Endothelial cell of umbilical vein (primary cell): ENCODE results near the gene CCDC85A. TPM values are rescaled to one million over a fixed set of nuclear protein-coding genes. Genes with fewer than 3 reads are reported as not detected.

ENCODE experiments used
- BruUV-seq: library from RNA; stranded (reverse); fragments of 400-500 nt; replicated peaks from 2 replicates; lab custom pipeline; 2021; lab: Mats Ljungman, UMichigan
- CTCF ChIA-PET: fragments of 300-600, 350-600 bp; sonication (Branson Sonifier 250); formaldehyde crosslinking; loops from one replicate; lab custom pipeline; 2021; ENCODE audit warnings: antibody characterized with exemption, inconsistent platforms; lab: Charles Lee
- POLR2A ChIA-PET: fragments of 300-600, 350-600 bp; sonication (Branson Sonifier 250); formaldehyde crosslinking; loops from one replicate; lab custom pipeline; 2021; ENCODE audit warnings: antibody characterized with exemption, inconsistent platforms; lab: Charles Lee
- DNase-seq: peaks from one replicate; pipeline ENCODE4 v3.0.0-alpha.2; 2011; ENCODE audit warnings: low read depth, low spot score
- FAIRE-seq: peaks from 2 replicates; lab custom pipeline; 2011; peaks lifted over from hg19 to GRCh38; lab: Jason Lieb, UNC
- H2AFZ ChIP-seq: 2 replicates; pipeline ENCODE4 v1.6.0; 2012; ENCODE audit warnings: low read depth, low read length, control low read depth, inconsistent platforms
- H3K27ac ChIP-seq: 2 replicates; pipeline ENCODE4 v1.5.1; 2011; ENCODE audit warnings: low read depth, mild to moderate bottlenecking, control low read depth, low read length, moderate library complexity; ENCODE audit not compliant: insufficient read depth
- H3K27me3 ChIP-seq, 2 experiments: 2 replicates each; pipeline versions ENCODE4 v1.6.0 to v1.6.1; 2011; ENCODE audit warnings: low read length in 2 of 2, mixed read lengths in 1 of 2; ENCODE audit not compliant: control insufficient read depth in 2 of 2, insufficient read depth in 2 of 2
- H3K36me3 ChIP-seq, 2 experiments: 2 replicates in 1 of 2; 3 replicates in 1 of 2; pipeline ENCODE4 v1.5.1; 2011; ENCODE audit warnings: low read length in 2 of 2, mild to moderate bottlenecking in 1 of 2, moderate library complexity in 1 of 2; ENCODE audit not compliant: control insufficient read depth in 2 of 2, insufficient read depth in 2 of 2; ENCODE audit errors: extremely low read depth in 1 of 2
- H3K4me1 ChIP-seq: 3 replicates; pipeline ENCODE4 v1.5.1; 2011; ENCODE audit warnings: mild to moderate bottlenecking, low read length; ENCODE audit not compliant: control insufficient read depth, insufficient read depth; ENCODE audit errors: extremely low read depth
- H3K4me2 ChIP-seq: 2 replicates; pipeline ENCODE4 v1.6.1; 2011; ENCODE audit warnings: low read length, control low read depth, mixed read lengths; ENCODE audit not compliant: insufficient read depth
- H3K4me3 ChIP-seq, 3 experiments: fragments of 200-600 bp in 1 of 3; sonication (generic), shearing (Covaris generic) in 1 of 3; replicated peaks in 1 of 3; 2 replicates each; pipeline ENCODE4 v1.5.1; 2011 to 2016; ENCODE audit warnings: control low read depth in 3 of 3, low read length in 3 of 3, mild to moderate bottlenecking in 2 of 3, inconsistent platforms in 1 of 3, low read depth in 1 of 3, moderate library complexity in 1 of 3; ENCODE audit not compliant: insufficient read depth in 1 of 3
- H3K79me2 ChIP-seq: 2 replicates; pipeline ENCODE4 v1.6.0; 2012; ENCODE audit warnings: low read length, inconsistent platforms; ENCODE audit not compliant: control insufficient read depth, insufficient read depth
- H3K9ac ChIP-seq: replicated peaks from 2 replicates; pipeline ENCODE3; 2011; ENCODE audit warnings: low read length, control low read depth; ENCODE audit not compliant: insufficient read depth; ENCODE audit errors: extremely low read depth
- H3K9me1 ChIP-seq: replicated peaks from 3 replicates; pipeline ENCODE4 v1.6.0; 2011; ENCODE audit warnings: mild to moderate bottlenecking, low read length; ENCODE audit not compliant: control insufficient read depth, insufficient read depth; ENCODE audit errors: extremely low read depth
- H3K9me3 ChIP-seq: replicated peaks from 2 replicates; pipeline ENCODE4 v1.5.1; 2012; ENCODE audit warnings: low read length, inconsistent platforms; ENCODE audit not compliant: control insufficient read depth, insufficient read depth
- H4K20me1 ChIP-seq: replicated peaks from 2 replicates; pipeline ENCODE3; 2011; ENCODE audit warnings: mild to moderate bottlenecking, low read length; ENCODE audit not compliant: control insufficient read depth, insufficient read depth; ENCODE audit errors: extremely low read depth
- EZH2 ChIP-seq: IDR thresholded peaks from 2 replicates; pipeline ENCODE4 v1.6.1; 2012; ENCODE audit warnings: borderline replicate concordance, low read depth, mild to moderate bottlenecking, moderate library complexity, low read length, inconsistent platforms; ENCODE audit not compliant: severe bottlenecking
- FOS ChIP-seq: IDR thresholded peaks from 2 replicates; pipeline ENCODE4 v1.6.1; 2011; ENCODE audit warnings: mild to moderate bottlenecking, low read length, moderate library complexity, borderline replicate concordance; ENCODE audit not compliant: insufficient read depth
- GATA2 ChIP-seq: IDR thresholded peaks from 2 replicates; pipeline ENCODE4 v1.7.0; 2011; ENCODE audit warnings: low read depth, mild to moderate bottlenecking, moderate library complexity, mixed read lengths, low read length; ENCODE audit not compliant: insufficient read length, insufficient read depth
- JUN ChIP-seq: IDR thresholded peaks from 2 replicates; pipeline ENCODE4 v1.6.1; 2011; ENCODE audit warnings: borderline replicate concordance, low read depth; ENCODE audit not compliant: insufficient read length, insufficient read depth
- MYC ChIP-seq: IDR thresholded peaks from one replicate; pipeline ENCODE4 v1.6.1; 2011; ENCODE audit warnings: mild to moderate bottlenecking, low read depth, low read length
- POLR2A ChIP-seq: IDR thresholded peaks from 2 replicates; pipeline ENCODE4 v1.6.1; 2012; ENCODE audit warnings: low read depth, mild to moderate bottlenecking, control low read depth, low read length
- POLR2AphosphoS5 ChIP-seq: IDR thresholded peaks from 2 replicates; pipeline ENCODE4 v1.6.1; 2012; ENCODE audit warnings: low read depth, mild to moderate bottlenecking, control low read depth, low read length, moderate library complexity; ENCODE audit not compliant: insufficient read depth
- dilution Hi-C: fragments of 300-500 bp; cut with MboI; formaldehyde crosslinking; loops from one replicate; pipeline ENCODE4 v1.15.0; 2019; ENCODE audit warnings: low sequenced_read_pairs; ENCODE audit not compliant: extremely low pct_ligation_motif_present
- intact Hi-C: fragments of 100-400 bp; cut with micrococcal nuclease; formaldehyde crosslinking; loops from one replicate; pipeline ENCODE4 v1.10.0; 2022
- polyA plus RNA-seq, 4 experiments: library from polyadenylated mRNA; depleted of rRNA in 3 of 4; stranded (reverse) in 3 of 4; unstranded in 1 of 4; fragments of >200 nt; gene quantifications; 2 replicates each; pipeline versions ENCODE4 v1.2.1 to v1.2.3, GENCODE V29; 2011 to 2012; ENCODE audit warnings: missing spikeins in 1 of 4
- total RNA-seq: library from RNA; stranded (reverse); gene quantifications from 2 replicates; pipeline ENCODE4 v1.2.3, GENCODE V29; 2021
- TF ChIP-seq, protein P1 (sequence below), 2 donors: IDR thresholded peaks; 1 replicate in 1 of 2; 2 replicates in 1 of 2; pipeline ENCODE4 v1.5.1; 2011; ENCODE audit warnings: low read length in 2 of 2, mild to moderate bottlenecking in 2 of 2, moderate library complexity in 2 of 2, control low read depth in 1 of 2, inconsistent platforms in 1 of 2, low read depth in 1 of 2; ENCODE audit not compliant: insufficient read depth in 1 of 2; ENCODE audit errors: extremely low read depth in 1 of 2
- TF ChIP-seq, protein P2 (sequence below): IDR thresholded peaks from 2 replicates; pipeline ENCODE4 v1.6.1; 2011; ENCODE audit not compliant: insufficient read depth, insufficient read length

CCDC85A gene
- total and polyA plus RNA-seq, 2 donors (not counting 3 experiments of a cell fraction or from before 2014, with no cell fraction given) = 5.1 to 10.4 TPM

DNA sequence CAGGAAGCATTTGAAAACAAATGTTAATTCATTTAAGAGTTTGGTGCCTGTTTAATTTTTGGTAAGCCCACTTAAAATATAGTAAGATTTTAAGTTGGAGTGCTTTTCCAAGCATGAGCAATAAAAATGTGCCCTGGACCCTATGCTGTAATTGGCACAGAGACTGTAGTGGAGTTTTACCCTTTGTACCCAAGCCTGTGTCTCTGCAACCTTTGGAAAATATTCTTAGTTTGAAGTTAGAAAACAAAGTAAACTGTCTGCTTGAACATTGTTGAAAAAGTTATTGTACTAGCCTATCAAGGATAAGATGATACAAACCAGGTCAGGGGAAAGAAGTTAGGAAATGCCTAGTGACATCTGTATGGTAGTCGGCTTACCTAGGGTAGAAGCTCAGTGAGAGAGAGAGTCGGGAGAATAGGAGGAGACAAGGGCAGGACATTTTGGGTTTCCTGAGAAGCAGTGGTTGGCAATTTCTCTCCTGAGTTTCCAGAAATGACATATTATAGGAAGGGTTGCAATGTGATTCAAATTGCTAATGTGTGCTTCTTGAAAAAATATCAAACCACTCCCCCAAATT lies 66.5 kb downstream of the CCDC85A start:
- no peaks in the 10 kb centered on the region for H3K79me2 ChIP-seq
- H4K20me1 ChIP-seq = no peaks in the 10 kb centered on the region
- TF ChIP-seq FOS = no peak
- TF ChIP-seq EZH2 = no peak
- TF ChIP-seq GATA2 = no peak
- TF ChIP-seq MYC = no peak
- TF ChIP-seq JUN = no peak
- TF ChIP-seq, protein P1, sequence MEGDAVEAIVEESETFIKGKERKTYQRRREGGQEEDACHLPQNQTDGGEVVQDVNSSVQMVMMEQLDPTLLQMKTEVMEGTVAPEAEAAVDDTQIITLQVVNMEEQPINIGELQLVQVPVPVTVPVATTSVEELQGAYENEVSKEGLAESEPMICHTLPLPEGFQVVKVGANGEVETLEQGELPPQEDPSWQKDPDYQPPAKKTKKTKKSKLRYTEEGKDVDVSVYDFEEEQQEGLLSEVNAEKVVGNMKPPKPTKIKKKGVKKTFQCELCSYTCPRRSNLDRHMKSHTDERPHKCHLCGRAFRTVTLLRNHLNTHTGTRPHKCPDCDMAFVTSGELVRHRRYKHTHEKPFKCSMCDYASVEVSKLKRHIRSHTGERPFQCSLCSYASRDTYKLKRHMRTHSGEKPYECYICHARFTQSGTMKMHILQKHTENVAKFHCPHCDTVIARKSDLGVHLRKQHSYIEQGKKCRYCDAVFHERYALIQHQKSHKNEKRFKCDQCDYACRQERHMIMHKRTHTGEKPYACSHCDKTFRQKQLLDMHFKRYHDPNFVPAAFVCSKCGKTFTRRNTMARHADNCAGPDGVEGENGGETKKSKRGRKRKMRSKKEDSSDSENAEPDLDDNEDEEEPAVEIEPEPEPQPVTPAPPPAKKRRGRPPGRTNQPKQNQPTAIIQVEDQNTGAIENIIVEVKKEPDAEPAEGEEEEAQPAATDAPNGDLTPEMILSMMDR (IDR thresholded peaks at IDR 0.05; ENCODE audit: extremely low read depth in 1 of 2, insufficient read depth in 1 of 2, low read depth in 1 of 2, low read length in 2 of 2) = no peak
- TF ChIP-seq POLR2A = no peak
- no peak for TF ChIP-seq POLR2AphosphoS5
- TF ChIP-seq, protein P2, sequence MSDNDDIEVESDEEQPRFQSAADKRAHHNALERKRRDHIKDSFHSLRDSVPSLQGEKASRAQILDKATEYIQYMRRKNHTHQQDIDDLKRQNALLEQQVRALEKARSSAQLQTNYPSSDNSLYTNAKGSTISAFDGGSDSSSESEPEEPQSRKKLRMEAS = no peak
- dilution Hi-C loops (no loop called here), intact Hi-C loops (no loop called here)
- H3K4me1 ChIP-seq = no peaks in the 10 kb centered on the region
- FAIRE-seq (no peak), DNase-seq (no peak)
- H3K4me2 ChIP-seq = no peak overlapping the region
- no TSS peak for BruUV-seq
- ChIA-PET POLR2A (no interaction called here), CTCF (no interaction called here)
- no peaks in the 10 kb centered on the region for H3K36me3 ChIP-seq
- H3K9me3 ChIP-seq = no peaks in the 10 kb centered on the region
- no peaks in the 10 kb centered on the region for H3K27me3 ChIP-seq
- H2AFZ ChIP-seq = no peak overlapping the region
- H3K9me1 ChIP-seq = no peaks in the 10 kb centered on the region
- H3K4me3 ChIP-seq = no peak overlapping the region
- H3K9ac ChIP-seq = no peak overlapping the region
- no peak overlapping the region for H3K27ac ChIP-seq
